Right forelimb (tissue), 1 donor: Measurements from ENCODE around the gene PHRF1.

Experiments
- DNase-seq: peaks from one replicate; pipeline ENCODE4 v3.0.0-alpha.2; 2018

PHRF1 gene

GRCh38 chr11:575996-576768, at the start of gene PHRF1:
Gene PHRF1 (plus strand): TSS chr11:576470. CDS start chr11:581513, 5,043 bp downstream.
- peak; percentile 98 for DNase-seq

- no peak for DNase-seq
These were observed 48.0 kb upstream of the PHRF1 start for GRCh38 chr11:528166-528814.

DNA sequence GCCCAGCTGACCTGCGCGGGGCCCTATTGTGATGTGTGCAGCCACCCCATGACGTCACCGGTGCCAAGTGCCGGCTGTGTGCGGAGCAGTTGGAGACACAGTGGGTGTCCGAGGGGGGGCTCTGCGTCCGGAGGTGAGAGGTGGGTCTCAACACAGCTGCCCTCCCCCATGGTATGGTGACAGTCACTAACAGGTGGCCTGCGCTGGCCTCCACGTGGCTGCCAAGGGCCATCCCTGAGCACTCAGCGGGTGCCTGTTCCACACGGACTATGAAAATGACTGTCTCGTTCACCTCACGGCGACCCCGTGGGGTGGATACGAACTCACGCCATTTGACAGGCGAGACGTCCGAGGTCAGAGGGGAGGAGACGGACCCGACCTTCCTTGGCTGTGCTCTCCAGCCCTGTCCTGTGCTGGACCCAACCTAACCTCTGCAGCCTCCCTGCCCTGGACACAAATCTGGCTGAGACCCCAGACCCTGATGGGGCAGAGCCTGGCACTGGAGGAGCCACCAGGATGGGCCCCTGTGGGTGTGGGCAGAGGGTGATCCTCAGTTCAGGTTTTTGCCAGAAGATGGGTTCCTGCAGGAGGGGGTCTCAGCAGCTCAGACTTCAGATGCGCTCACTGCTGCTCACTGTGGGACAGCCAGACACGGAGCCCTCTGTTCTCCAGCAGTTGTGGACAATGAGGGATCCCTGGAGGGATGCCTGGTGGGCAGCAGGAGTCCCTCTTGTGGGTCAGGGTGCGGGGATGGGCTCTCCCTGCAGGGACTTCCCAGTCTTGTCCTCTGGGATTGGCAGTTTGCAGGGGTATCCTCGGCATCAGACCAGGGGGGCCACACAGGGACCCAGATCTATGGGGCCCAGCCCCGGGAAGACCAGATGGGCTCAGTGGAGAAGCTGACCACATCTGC, 47.2 kb upstream of the PHRF1 start:
- DNase-seq: no peak

DNA sequence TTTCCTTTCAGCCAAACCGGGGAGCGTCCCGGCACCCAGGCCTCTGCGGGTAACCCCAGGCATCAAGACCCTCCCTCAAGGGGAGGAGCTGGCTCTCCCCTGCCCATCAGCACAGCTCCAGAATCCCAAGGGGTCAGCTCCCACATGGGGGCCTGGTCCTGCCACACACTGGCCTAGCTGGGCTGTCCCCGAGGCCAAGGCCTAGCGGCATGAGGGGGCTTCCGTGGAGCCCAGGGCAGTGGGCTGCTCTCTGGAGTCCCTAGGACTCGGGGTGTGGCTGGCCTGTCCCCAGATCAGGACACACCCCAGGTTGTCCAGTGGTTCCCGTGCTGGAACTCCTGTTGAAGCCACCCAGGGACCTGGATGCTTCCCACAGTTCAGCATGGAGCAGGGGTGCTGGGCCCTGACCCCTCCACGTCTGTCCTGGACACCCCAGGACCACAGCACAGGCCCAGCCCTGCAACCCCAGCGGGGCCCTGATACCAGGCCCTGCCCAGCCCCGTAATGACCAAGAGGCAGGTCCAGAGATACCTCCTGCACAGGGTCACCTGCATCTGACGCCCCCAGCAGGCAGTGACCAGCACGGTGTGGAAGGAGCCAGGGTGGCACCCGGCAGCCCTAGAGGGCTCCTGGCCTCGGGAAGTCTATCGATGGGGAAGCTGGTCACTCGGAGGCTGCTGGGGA, 46.4 kb upstream of the PHRF1 start:
- DNase-seq: no peak

DNA sequence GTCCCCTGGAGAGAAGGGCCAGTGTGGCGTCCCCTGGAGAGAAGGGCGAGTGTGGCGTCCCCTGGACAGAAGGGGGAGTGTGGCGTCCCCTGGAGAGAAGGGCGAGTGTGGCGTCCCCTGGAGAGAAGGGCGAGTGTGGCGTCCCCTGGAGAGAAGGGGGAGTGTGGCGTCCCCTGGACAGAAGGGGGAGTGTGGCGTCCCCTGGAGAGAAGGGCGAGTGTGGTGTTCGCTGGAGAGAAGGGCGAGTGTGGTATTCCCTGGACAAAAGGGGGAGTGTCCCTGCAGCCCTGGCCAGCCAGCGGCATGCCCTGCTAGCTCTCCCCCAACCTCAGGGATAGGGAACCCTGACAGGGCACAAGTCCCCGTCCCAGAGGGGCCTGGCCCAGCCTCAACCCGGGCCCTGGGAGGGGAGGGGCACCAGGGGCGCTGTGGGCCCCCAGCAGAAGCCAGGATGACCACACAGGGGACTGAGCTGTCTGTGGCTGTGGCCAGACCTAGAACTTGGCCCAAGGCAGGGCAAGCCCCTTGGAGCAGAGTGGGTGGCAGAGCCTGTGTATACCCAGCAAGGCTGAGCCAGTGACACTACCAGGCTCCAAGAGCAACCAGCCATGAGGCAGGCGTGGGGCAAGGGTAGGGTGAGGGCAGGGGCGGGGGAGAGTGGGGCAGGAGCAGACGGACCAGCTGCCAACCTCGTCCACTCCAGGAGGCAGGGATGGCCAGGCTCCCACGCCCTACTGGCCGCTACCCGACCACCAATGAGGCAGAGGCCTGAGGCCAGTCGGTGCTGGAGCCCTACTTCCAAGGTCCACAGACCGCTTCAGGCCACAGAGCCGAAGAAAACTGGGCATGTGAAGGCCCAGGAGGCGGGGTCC, 45.1 kb upstream of the PHRF1 start:
- DNase-seq: peak; percentile 45

- DNase-seq: peak; percentile 39
These were observed 44.2 kb upstream of the PHRF1 start for GRCh38 chr11:531919-532526.

GRCh38 chr11:532527-532985, 43.7 kb upstream of the PHRF1 start:
- no peak for DNase-seq

GRCh38 chr11:532986-533585, 43.2 kb upstream of the PHRF1 start:
- peak; percentile 37 for DNase-seq

DNA sequence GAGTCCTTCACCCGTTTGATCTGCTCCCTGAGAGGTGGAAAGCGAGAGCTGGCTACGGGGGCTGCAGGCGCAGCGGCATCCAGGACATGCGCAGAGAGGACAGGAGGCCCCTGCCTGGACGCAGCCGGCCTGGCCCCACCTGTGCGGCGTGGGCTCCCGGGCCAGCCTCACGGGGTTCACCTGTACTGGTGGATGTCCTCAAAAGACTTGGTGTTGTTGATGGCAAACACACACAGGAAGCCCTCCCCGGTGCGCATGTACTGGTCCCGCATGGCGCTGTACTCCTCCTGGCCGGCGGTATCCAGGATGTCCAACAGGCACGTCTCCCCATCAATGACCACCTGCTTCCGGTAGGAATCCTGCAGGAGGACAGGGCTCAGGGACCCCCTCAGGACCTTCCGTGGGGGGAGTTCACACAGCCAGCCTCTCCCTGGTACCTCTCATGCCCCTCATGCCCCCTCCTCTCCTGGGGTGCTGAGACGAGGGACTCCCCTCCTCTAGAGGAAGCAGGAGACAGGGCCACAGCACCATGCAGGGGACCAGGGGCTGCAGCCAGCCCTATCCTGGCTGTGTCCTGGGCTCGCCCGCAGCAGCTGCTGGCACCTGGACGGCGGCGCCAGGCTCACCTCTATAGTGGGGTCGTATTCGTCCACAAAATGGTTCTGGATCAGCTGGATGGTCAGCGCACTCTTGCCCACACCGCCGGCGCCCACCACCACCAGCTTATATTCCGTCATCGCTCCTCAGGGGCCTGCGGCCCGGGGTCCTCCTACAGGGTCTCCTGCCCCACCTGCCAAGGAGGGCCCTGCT, 42.5 kb upstream of the PHRF1 start:
- DNase-seq: peak; percentile 43

- DNase-seq: peak; percentile 56
These were observed 41.7 kb upstream of the PHRF1 start for GRCh38 chr11:534396-535209.

GRCh38 chr11:535210-535518, 41.1 kb upstream of the PHRF1 start:
- DNase-seq: no peak

DNA sequence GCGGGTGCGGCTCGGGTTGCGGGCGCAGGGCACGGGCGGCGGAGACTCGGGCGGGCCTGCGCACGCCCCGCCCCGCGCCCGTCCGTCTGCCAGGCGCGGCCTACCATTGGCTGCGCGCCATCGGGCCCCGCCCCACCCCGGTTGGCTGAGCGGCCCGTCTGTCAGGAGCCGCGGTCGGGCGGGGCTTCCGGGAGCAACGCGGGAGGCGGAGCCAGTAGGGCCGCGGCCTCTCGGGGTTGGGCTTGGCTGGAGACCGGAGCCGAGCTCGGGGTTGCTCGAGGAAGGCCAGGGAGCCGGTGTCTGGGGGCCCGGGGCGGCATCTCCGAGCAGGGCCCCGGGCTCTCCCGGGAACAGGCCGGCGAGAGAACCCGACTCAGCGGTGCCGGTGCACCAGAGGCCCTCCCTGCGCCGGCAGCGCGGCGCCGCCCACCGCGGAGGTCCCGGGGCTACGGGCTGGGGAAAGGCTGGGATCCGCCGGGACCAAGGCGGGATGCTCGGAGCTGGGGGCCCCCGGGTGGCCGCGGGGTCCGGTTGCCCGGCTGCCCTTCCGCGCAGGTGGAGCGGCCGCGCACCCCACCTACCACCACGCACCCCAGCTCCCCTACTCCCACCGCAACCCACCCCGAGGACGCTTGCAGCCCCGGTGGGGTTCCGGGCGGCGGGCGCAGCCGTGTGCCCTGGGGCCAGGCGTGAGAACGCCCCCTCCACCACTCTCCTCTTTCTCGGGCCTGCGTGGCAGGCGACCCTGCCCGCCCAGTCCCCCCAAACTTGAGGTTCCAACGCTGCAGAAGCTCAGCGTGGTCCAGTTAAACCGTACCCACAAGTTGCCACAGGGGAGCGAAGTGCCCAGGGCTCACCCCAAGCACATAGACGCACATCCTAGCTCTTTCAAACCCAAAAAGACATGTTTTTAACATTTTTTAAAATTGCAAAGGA, 40.5 kb upstream of the PHRF1 start, which contains the start of gene HRAS:
Gene HRAS, minus strand, starts transcription at position 58 of the 936 bp plus-strand sequence.
- peak; percentile 98 for DNase-seq

- DNase-seq: peak; percentile 77
These were observed 39.2 kb upstream of the PHRF1 start, which contains the start of gene LRRC56 for GRCh38 chr11:536841-537621. Gene LRRC56 (plus strand): TSS chr11:537527. CDS start chr11:540685, 3,158 bp downstream.

DNA sequence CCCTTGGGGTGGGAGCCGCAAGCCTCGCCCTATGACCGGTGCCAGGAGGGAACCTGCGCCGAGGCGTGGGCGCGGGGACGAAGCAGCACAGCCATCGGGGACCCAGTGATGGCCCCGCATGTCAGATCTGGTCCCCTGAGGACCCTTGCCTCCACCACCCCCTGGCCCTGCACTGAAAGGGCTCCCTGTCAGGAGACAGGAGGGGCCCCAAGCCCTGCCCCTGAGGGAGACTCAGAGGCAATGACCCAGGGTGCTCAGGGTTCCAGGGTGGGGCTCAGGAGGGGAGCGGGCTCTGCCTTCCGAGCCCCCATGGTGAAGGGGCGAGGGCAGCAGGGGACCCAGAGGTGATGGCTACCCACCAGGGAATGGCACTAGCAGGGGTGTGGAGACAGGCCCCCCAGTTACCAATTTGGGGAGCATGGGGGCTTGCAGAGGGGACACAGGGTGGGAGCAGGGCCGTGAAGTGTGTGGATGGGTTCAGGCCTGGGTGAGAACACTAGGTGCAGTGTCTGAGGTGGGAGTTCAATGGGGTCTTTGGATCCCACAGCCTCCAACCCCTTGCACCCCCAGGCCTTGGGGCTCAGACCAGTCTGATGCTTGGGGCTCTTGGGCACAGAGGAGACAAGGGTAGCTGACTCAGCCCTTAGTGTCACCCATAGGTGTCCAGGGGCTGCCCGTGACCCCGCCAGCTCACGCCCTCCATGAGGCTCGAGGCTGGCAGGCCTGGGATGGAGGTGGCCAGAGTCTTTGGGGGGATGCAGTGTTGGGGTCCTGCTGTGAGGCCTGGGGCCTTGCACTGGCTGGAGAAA, 38.4 kb upstream of the PHRF1 start:
- DNase-seq: peak; percentile 45

DNA sequence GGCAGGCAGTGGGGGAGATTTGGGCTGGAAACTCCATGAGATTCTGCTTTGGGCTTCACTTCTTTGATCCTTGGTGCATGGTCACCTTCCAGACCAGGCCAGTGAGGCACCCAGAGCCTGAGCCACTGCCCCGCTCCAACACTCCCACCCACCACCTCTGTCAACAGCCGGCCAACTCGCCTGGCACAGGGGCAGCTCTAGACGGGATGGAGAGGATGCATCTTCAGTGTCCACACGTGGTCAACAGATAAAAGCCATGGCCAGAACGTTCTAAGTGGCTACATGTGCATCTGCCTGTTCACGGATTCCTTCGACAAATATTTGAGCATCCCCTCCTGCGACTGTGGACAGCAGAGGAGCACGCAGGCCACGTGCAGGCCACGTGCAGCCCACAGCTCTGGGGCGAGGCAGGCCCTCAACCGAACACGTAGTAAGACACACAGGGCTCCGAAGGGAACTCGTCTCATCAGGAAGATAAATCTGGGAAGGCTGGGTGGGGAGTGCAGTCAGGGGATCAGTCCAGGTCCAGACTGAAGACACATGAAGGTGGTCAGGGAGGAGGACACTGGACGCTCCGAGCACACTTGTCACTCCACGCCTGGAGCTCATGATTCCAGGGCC, 37.7 kb upstream of the PHRF1 start:
- DNase-seq: peak; percentile 39
